HCT116 (cell line): ENCODE data around the gene HEBP1. TPM values are rescaled to one million over a fixed set of nuclear protein-coding genes. Genes with fewer than 3 reads are reported as not detected.

Experiments used
- ATAC-seq: fragments of 200-7000 bp; cut with Tn5 transposase; 2 replicates; pipeline ENCODE4 v1.9.1; 2020; ENCODE audit warnings: mild to moderate bottlenecking, moderate library complexity
- BruUV-seq: library from RNA; stranded (reverse); fragments of 400-500 nt; replicated peaks from 2 replicates; lab custom pipeline; 2021; lab: Mats Ljungman, UMichigan
- CTCF ChIA-PET: fragments of 300-600 bp; sonication (Branson Sonifier 250); formaldehyde crosslinking; loops from one replicate; lab custom pipeline; 2021; ENCODE audit warnings: antibody characterized with exemption; lab: Charles Lee
- POLR2A ChIA-PET: fragments of 300-600, 350-600 bp; sonication (Branson Sonifier 250); formaldehyde crosslinking; loops from one replicate; lab custom pipeline; 2021; ENCODE audit warnings: antibody characterized with exemption; lab: Charles Lee
- RAD21 ChIA-PET, 2 experiments: fragments of 300-600 bp; sonication (Branson Sonifier 250); formaldehyde crosslinking; loops; one replicate each; lab custom pipeline; 2023; ENCODE audit warnings: low total read pairs in 2 of 2; ENCODE audit not compliant: uncharacterized antibody in 2 of 2, unreplicated experiment in 2 of 2, low non-redundant PET in 1 of 2; lab: Charles Lee
- DNase-seq: peaks from one replicate; pipeline ENCODE4 v3.0.0-alpha.2; 2010; ENCODE audit warnings: low read depth, low spot score
- H2AFZ ChIP-seq: fragments of 200-600 bp; shearing (Covaris generic), sonication (generic); 2 replicates; pipeline ENCODE4 v1.6.1; 2017; ENCODE audit warnings: low read depth, mixed run types, mixed read lengths, antibody characterized with exemption, low read length; ENCODE audit not compliant: poor library complexity, severe bottlenecking
- H3K27ac ChIP-seq: 2 replicates; pipeline ENCODE4 v1.5.1; 2012; ENCODE audit warnings: low read depth, low read length
- H3K27me3 ChIP-seq: fragments of 200-600 bp; sonication (generic); 2 replicates; pipeline ENCODE4 v1.6.1; 2016; ENCODE audit warnings: mixed run types, low read length, mixed read lengths; ENCODE audit not compliant: insufficient read depth
- H3K36me3 ChIP-seq, 2 experiments: fragments of 200-500 bp in 1 of 2; fragments of 200-600 bp in 1 of 2; sonication (Bioruptor generic) in 1 of 2; sonication (generic) in 1 of 2; 2 replicates each; pipeline versions ENCODE4 v1.5.1 to v1.6.1; 2014 to 2016; ENCODE audit warnings: low read length in 2 of 2, inconsistent platforms in 1 of 2, mixed read lengths in 1 of 2, mixed run types in 1 of 2; ENCODE audit not compliant: insufficient read depth in 2 of 2, control insufficient read depth in 1 of 2
- H3K4me1 ChIP-seq, 2 experiments: fragments of 200-600 bp in 1 of 2; sonication (generic) in 1 of 2; 2 replicates each; pipeline versions ENCODE4 v1.5.1 to v1.6.1; 2012 to 2017; ENCODE audit warnings: low read length in 2 of 2, inconsistent platforms in 1 of 2, mild to moderate bottlenecking in 1 of 2, mixed read lengths in 1 of 2, mixed run types in 1 of 2, moderate library complexity in 1 of 2; ENCODE audit not compliant: insufficient read depth in 2 of 2, control insufficient read depth in 1 of 2
- H3K4me2 ChIP-seq: fragments of 200-600 bp; sonication (generic); 2 replicates; pipeline ENCODE4 v1.6.1; 2017; ENCODE audit warnings: mixed run types, low read length, mixed read lengths
- H3K4me3 ChIP-seq, 2 experiments: fragments of 200-600 bp in 1 of 2; sonication (generic) in 1 of 2; replicated peaks in 1 of 2; 2 replicates each; pipeline ENCODE4 v1.5.1; 2011 to 2016; ENCODE audit warnings: low read length in 2 of 2, control low read depth in 1 of 2, low read depth in 1 of 2, mild to moderate bottlenecking in 1 of 2, mixed read lengths in 1 of 2, mixed run types in 1 of 2
- H3K79me2 ChIP-seq: fragments of 200-600 bp; sonication (generic); 2 replicates; pipeline ENCODE4 v1.6.1; 2017; ENCODE audit warnings: mild to moderate bottlenecking, mixed run types, low read length, moderate library complexity, mixed read lengths; ENCODE audit not compliant: insufficient read depth
- H3K9ac ChIP-seq: fragments of 200-600 bp; sonication (generic); 2 replicates; pipeline ENCODE4 v1.6.1; 2016; ENCODE audit warnings: low read length, mixed read lengths
- H3K9me2 ChIP-seq: fragments of 200-600 bp; sonication (generic), shearing (Covaris generic); 2 replicates; pipeline ENCODE4 v1.6.1; 2017; ENCODE audit warnings: mixed run types, mild to moderate bottlenecking, moderate library complexity; ENCODE audit not compliant: insufficient read depth
- H3K9me3 ChIP-seq, 2 experiments: fragments of 200-500 bp in 1 of 2; fragments of 200-600 bp in 1 of 2; sonication (Bioruptor generic) in 1 of 2; sonication (generic) in 1 of 2; 2 replicates each; pipeline ENCODE4 v1.6.1; 2014 to 2017; ENCODE audit warnings: low read length in 2 of 2, mixed read lengths in 2 of 2, inconsistent platforms in 1 of 2, low read depth in 1 of 2, mild to moderate bottlenecking in 1 of 2, mixed run types in 1 of 2, moderate library complexity in 1 of 2; ENCODE audit not compliant: control insufficient read depth in 1 of 2, insufficient read depth in 1 of 2
- H4K20me1 ChIP-seq: fragments of 200-600 bp; sonication (generic), shearing (Covaris generic); 2 replicates; pipeline ENCODE4 v1.6.1; 2017; ENCODE audit warnings: mixed run types, mild to moderate bottlenecking, moderate library complexity; ENCODE audit not compliant: insufficient read depth
- CBX3 ChIP-seq: IDR thresholded peaks from 2 replicates; pipeline ENCODE4 v1.6.1; 2012; ENCODE audit warnings: low read depth
- CEBPB ChIP-seq: IDR thresholded peaks from 2 replicates; pipeline ENCODE4 v1.6.1; 2012; ENCODE audit warnings: low read depth
- ELF1 ChIP-seq: IDR thresholded peaks from 2 replicates; pipeline ENCODE4 v1.6.1; 2012; ENCODE audit warnings: low read depth, borderline replicate concordance
- EZH2 ChIP-seq: fragments of 200-600 bp; sonication (generic); IDR thresholded peaks from 2 replicates; pipeline ENCODE4 v1.6.1; 2017; ENCODE audit warnings: antibody characterized with exemption, mixed run types
- EZH2phosphoT487 ChIP-seq: fragments of 200-600 bp; IDR thresholded peaks from 2 replicates; pipeline ENCODE4 v1.6.1; 2018; ENCODE audit warnings: antibody characterized with exemption, borderline replicate concordance
- JUND ChIP-seq: IDR thresholded peaks from 2 replicates; pipeline ENCODE4 v1.6.1; 2012
- POLR2A ChIP-seq: IDR thresholded peaks from 2 replicates; pipeline ENCODE4 v1.7.0; 2011; ENCODE audit warnings: borderline replicate concordance; ENCODE audit not compliant: insufficient read depth, insufficient read length; ENCODE audit errors: extremely low read depth
- RAD21 ChIP-seq: IDR thresholded peaks from 2 replicates; pipeline ENCODE4 v1.6.1; 2012; ENCODE audit warnings: low read depth, mild to moderate bottlenecking
- SIN3A ChIP-seq: IDR thresholded peaks from 2 replicates; pipeline ENCODE4 v1.6.1; 2012; ENCODE audit warnings: low read depth
- YY1 ChIP-seq: IDR thresholded peaks from 2 replicates; pipeline ENCODE4 v1.6.1; 2011; ENCODE audit warnings: low read length, low read depth, moderate library complexity, mild to moderate bottlenecking; ENCODE audit not compliant: insufficient replicate concordance; ENCODE audit errors: extremely low read depth
- ZFX ChIP-seq: fragments of 450-650 bp; IDR thresholded peaks from 2 replicates; pipeline ENCODE4 v1.6.1; 2017
- intact Hi-C: fragments of 100-400 bp; cut with micrococcal nuclease; formaldehyde crosslinking; loops from 2 replicates; pipeline ENCODE4 v1.10.0; 2022
- total RNA-seq: library from RNA; stranded (reverse); gene quantifications from one replicate; pipeline ENCODE4 v1.2.1, GENCODE V29; 2021; ENCODE audit not compliant: unreplicated experiment
- TF ChIP-seq, protein P1 (sequence below): IDR thresholded peaks from 2 replicates; pipeline ENCODE4 v1.6.1; 2012
- TF ChIP-seq, protein P2 (sequence below), 3 experiments: fragments of 200-600 bp in 1 of 3; sonication (generic) in 1 of 3; IDR thresholded peaks in 2 of 3; conservative IDR thresholded peaks in 1 of 3; 2 replicates each; pipeline ENCODE4 v1.5.1; 2012 to 2017; ENCODE audit warnings: low read depth in 2 of 3, low read length in 2 of 3, antibody characterized with exemption in 1 of 3, borderline replicate concordance in 1 of 3, control low read depth in 1 of 3, mild to moderate bottlenecking in 1 of 3, mixed read lengths in 1 of 3, mixed run types in 1 of 3, moderate library complexity in 1 of 3; ENCODE audit not compliant: insufficient read depth in 1 of 3
- TF ChIP-seq, protein P3 (sequence below): IDR thresholded peaks from 2 replicates; pipeline ENCODE4 v1.6.1; 2012; ENCODE audit warnings: low read depth

Gene HEBP1
- total RNA-seq, 1 experiment from 2014 or later = 41.0 TPM

DNA sequence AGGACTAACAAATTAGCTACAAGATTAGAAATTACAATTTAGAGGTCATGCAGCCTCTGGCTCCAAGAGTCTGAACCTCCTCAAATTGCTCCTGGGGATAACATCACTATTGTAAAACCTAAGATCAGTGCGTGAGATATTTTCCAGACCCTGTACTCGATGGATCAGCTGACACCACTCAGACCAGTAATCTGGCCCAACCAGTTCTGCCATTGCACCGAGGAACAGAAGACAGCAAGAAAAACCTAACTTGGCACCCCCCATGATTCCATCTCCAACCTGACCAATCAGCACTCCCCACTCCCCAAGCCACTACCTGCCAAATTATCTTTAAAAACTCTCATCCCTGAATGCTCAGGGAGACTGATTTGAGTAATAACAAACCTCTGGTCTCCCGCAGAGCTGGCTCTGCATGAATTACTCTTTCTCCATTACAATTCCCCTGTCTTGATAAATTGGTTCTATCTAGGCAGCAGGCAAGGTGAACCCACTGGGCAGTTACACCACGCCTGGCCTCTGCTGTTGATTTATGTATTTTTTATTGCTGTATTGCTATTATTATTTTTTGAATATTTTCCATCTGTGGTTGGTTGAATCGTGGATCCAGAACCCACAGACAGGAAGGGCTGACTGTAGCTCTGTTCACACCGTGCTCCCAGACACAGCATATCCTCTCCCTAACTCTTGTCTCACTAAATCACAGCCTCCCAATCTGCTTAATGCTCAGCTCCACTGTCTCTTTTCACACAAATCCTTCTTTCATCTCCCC is 9.2 kb downstream of the HEBP1 start:
- Histone ChIP-seq H3K27ac (no peak overlapping the region), H3K4me2 (no peak overlapping the region), H3K9me2 (no peaks in the 10 kb centered on the region), H3K79me2 (peaks cover 2% of the 10 kb centered on the region; the same call in 1 of the 2 replicates), H3K27me3 (no peaks in the 10 kb centered on the region), H2AFZ (no peak overlapping the region), H3K9ac (no peak overlapping the region), H3K4me3 (no peak overlapping the region), H3K4me1 (no peaks in the 10 kb centered on the region; a peak in 1 of 4 replicates), H4K20me1 (no peaks in the 10 kb centered on the region), H3K36me3 (peaks cover 8 to 13% of the 10 kb centered on the region in 2 experiments; a peak in 3 of 4 replicates), H3K9me3 (no peaks in the 10 kb centered on the region)
- TF ChIP-seq ZFX = no peak
- TF ChIP-seq, protein P1, sequence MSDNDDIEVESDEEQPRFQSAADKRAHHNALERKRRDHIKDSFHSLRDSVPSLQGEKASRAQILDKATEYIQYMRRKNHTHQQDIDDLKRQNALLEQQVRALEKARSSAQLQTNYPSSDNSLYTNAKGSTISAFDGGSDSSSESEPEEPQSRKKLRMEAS = no peak
- no peak for TF ChIP-seq RAD21
- TF ChIP-seq YY1 = no peak
- no peak for TF ChIP-seq JUND
- intact Hi-C loops = no loop called here
- CTCF ChIA-PET = no interaction called here
- DNase-seq (no peak), ATAC-seq (no peak)
- POLR2A ChIA-PET = no interaction called here
- no TSS peak for BruUV-seq
- RAD21 ChIA-PET = no interaction called here

DNA sequence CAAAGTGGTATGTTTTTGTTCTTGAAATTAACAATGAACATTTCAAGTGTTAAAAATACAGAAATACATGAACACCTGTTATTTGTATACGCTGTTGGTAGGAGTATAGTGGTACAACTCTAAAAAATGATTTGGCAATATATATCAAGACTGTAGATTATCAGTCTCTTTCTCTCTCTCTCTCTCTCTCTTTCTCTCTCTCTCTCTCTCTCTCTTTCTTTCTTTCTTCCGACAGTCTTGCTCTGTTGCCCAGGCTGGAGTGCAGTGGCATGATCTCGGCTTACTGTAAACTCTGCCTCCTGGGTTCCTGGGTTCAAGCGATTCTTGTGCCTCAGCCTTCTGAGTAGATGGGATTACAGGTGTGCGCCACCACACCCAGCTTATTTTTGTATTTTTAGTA is 12.6 kb downstream of the HEBP1 start:
- Histone ChIP-seq H3K9me3 (no peaks in the 10 kb centered on the region), H3K4me1 (no peaks in the 10 kb centered on the region; a peak in 1 of 4 replicates), H3K9me2 (no peaks in the 10 kb centered on the region), H2AFZ (no peak overlapping the region), H3K79me2 (no peaks in the 10 kb centered on the region), H3K27ac (no peak overlapping the region), H4K20me1 (no peaks in the 10 kb centered on the region), H3K36me3 (peaks cover 8 to 16% of the 10 kb centered on the region in 2 experiments; a peak in 3 of 4 replicates), H3K9ac (no peak overlapping the region), H3K4me3 (no peak overlapping the region), H3K27me3 (no peaks in the 10 kb centered on the region), H3K4me2 (no peak overlapping the region)
- no peak for DNase-seq
- intact Hi-C loops = loop anchor here (2.0 to 10.0 kb wide), 2 partner anchors 173 to 223 kb away; partner anchors contain the start of gene DDX47
- BruUV-seq = no TSS peak
- ATAC-seq = no peak
- ChIA-PET CTCF (interaction anchor here (1.3 kb wide), 1 partner anchor 224 kb away, joined by 6 read pairs; no protein-coding TSS in a partner anchor), POLR2A (no interaction called here), RAD21 (no interaction called here)
- TF ChIP-seq ELF1 = no peak
- TF ChIP-seq, protein P1 = no peak
- TF ChIP-seq, protein P2, sequence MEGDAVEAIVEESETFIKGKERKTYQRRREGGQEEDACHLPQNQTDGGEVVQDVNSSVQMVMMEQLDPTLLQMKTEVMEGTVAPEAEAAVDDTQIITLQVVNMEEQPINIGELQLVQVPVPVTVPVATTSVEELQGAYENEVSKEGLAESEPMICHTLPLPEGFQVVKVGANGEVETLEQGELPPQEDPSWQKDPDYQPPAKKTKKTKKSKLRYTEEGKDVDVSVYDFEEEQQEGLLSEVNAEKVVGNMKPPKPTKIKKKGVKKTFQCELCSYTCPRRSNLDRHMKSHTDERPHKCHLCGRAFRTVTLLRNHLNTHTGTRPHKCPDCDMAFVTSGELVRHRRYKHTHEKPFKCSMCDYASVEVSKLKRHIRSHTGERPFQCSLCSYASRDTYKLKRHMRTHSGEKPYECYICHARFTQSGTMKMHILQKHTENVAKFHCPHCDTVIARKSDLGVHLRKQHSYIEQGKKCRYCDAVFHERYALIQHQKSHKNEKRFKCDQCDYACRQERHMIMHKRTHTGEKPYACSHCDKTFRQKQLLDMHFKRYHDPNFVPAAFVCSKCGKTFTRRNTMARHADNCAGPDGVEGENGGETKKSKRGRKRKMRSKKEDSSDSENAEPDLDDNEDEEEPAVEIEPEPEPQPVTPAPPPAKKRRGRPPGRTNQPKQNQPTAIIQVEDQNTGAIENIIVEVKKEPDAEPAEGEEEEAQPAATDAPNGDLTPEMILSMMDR (IDR thresholded peaks at IDR 0.05 in 2 of 3, conservative IDR thresholded peaks at IDR 0.05 in 1 of 3; ENCODE audit: borderline replicate concordance in 1 of 3, insufficient read depth in 1 of 3, low read depth in 2 of 3, low read length in 2 of 3) = no peak
- TF ChIP-seq, protein P3, sequence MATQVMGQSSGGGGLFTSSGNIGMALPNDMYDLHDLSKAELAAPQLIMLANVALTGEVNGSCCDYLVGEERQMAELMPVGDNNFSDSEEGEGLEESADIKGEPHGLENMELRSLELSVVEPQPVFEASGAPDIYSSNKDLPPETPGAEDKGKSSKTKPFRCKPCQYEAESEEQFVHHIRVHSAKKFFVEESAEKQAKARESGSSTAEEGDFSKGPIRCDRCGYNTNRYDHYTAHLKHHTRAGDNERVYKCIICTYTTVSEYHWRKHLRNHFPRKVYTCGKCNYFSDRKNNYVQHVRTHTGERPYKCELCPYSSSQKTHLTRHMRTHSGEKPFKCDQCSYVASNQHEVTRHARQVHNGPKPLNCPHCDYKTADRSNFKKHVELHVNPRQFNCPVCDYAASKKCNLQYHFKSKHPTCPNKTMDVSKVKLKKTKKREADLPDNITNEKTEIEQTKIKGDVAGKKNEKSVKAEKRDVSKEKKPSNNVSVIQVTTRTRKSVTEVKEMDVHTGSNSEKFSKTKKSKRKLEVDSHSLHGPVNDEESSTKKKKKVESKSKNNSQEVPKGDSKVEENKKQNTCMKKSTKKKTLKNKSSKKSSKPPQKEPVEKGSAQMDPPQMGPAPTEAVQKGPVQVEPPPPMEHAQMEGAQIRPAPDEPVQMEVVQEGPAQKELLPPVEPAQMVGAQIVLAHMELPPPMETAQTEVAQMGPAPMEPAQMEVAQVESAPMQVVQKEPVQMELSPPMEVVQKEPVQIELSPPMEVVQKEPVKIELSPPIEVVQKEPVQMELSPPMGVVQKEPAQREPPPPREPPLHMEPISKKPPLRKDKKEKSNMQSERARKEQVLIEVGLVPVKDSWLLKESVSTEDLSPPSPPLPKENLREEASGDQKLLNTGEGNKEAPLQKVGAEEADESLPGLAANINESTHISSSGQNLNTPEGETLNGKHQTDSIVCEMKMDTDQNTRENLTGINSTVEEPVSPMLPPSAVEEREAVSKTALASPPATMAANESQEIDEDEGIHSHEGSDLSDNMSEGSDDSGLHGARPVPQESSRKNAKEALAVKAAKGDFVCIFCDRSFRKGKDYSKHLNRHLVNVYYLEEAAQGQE = no peak
- no peak for TF ChIP-seq YY1
- TF ChIP-seq RAD21 = no peak
- TF ChIP-seq CBX3 = no peak
- TF ChIP-seq SIN3A = no peak
- TF ChIP-seq CEBPB = no peak
- TF ChIP-seq EZH2phosphoT487 = no peak
- TF ChIP-seq EZH2 = no peak
- no peak for TF ChIP-seq POLR2A
